ENCODE results near the gene RAET1E. TPM values are rescaled to one million over a fixed set of nuclear protein-coding genes. Genes with fewer than 3 reads are reported as not detected.
"Not testable (repeated sequence)": the region's sequence is repeated elsewhere in the genome, so short reads cannot be mapped to it uniquely, and the experiment has no call there.

RAET1E gene
- total and polyA plus RNA-seq, 4 experiments from 2014 or later: not detected

DNA sequence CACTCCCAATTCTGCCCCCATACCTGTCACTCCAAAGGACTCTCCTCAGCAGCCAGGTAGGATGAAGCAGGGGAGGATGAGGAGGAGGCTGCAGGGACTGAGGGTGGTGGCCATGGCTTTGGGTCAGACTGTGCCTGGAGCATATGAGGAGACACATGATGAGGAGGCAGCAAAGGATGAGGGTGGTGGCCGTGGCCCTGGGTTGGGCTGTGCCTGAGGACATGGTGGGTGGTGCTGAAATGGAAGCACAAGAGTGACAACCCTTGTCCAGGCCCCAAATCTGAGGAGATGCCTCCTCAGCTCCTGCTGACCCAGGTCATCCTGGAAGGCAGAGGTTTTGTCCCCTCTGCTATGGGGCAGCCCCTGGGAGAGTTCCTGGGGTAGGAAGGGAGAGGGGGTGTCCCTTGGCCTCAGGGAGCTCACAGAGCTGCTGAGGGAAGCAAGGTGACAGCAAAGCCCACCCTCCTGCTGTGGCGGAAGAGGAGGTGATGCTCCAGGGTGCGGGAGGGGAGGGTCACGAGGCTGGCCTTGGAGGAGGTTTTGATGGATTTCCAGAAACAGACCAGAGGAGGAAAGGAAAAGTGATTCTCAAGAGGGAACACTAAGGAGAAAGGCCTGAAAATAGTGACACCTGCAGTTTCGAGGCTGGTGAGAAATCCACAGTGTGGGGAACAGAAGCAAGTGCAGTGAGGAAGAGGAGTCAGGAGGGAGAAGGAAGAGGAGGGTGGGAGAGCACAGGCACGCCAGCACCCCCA, 20.4 kb upstream of the RAET1E start:
- no peak overlapping the region for H3K27ac Mint-ChIP-seq
- ChIA-PET POLR2A (ENCODE audit: partially characterized antibody) (no interaction called here), CTCF (ENCODE audit: partially characterized antibody) (no interaction called here)
- Histone ChIP-seq H3K27me3 (ENCODE audit: insufficient read depth, low read length) (peaks cover 6% of the 10 kb centered on the region), H3K4me1 (ENCODE audit: insufficient read depth, low read length) (peaks cover 11% of the 10 kb centered on the region), H3K9me3 (ENCODE audit: control insufficient read depth in 1 of 2, low read length in 2 of 2) (no peaks in the 10 kb centered on the region), H3K4me3 (ENCODE audit: low read length in 2 of 2) (no peak overlapping the region), H3K27ac (ENCODE audit: low read depth, low read length) (no peak overlapping the region), H3K36me3 (ENCODE audit: insufficient read depth, low read length) (no peaks in the 10 kb centered on the region)
- DNase-seq: no peak
- H3K4me3 Mint-ChIP-seq: no peak overlapping the region
- peaks cover 33 to 39% of the 10 kb centered on the region in 2 donors for H3K27me3 Mint-ChIP-seq
- peaks cover 4 to 14% (median 12%) of the 10 kb centered on the region in 4 donors for H3K4me1 Mint-ChIP-seq
- no peaks in the 10 kb centered on the region for H3K36me3 Mint-ChIP-seq
- intact Hi-C loops (cut with micrococcal nuclease): no loop called here
- no peaks in the 10 kb centered on the region for H3K9me3 Mint-ChIP-seq

- H3K36me3 ChIP-seq (ENCODE audit: insufficient read depth, low read length): no peaks in the 10 kb centered on the region
- H3K27ac ChIP-seq (ENCODE audit: low read depth, low read length): no peak overlapping the region
- Mint-ChIP-seq H3K27me3 (peaks cover 27 to 34% of the 10 kb centered on the region in 2 donors), H3K27ac (no peak overlapping the region), H3K4me3 (no peak overlapping the region), H3K4me1 (peaks cover 0 to 7% (median 6%) of the 10 kb centered on the region in 4 donors), H3K9me3 (no peaks in the 10 kb centered on the region), H3K36me3 (no peaks in the 10 kb centered on the region)
- H3K4me1 ChIP-seq (ENCODE audit: insufficient read depth, low read length): peaks cover 5% of the 10 kb centered on the region
- H3K4me3 ChIP-seq (ENCODE audit: low read length in 2 of 2): no peak overlapping the region
- DNase-seq: no peak
- POLR2A ChIA-PET (ENCODE audit: partially characterized antibody): no interaction called here
- intact Hi-C loops (cut with micrococcal nuclease): no loop called here
- no peaks in the 10 kb centered on the region for H3K9me3 ChIP-seq (ENCODE audit: control insufficient read depth in 1 of 2, low read length in 2 of 2)
- H3K27me3 ChIP-seq (ENCODE audit: insufficient read depth, low read length): peaks cover 6% of the 10 kb centered on the region
- CTCF ChIA-PET (ENCODE audit: partially characterized antibody): interaction anchor here (1.4 kb wide), 1 partner anchor 52 kb away, joined by 3 read pairs; no protein-coding TSS in a partner anchor
These were observed 19.8 kb upstream of the RAET1E start for GRCh38 chr6:149917679-149918078.

DNA sequence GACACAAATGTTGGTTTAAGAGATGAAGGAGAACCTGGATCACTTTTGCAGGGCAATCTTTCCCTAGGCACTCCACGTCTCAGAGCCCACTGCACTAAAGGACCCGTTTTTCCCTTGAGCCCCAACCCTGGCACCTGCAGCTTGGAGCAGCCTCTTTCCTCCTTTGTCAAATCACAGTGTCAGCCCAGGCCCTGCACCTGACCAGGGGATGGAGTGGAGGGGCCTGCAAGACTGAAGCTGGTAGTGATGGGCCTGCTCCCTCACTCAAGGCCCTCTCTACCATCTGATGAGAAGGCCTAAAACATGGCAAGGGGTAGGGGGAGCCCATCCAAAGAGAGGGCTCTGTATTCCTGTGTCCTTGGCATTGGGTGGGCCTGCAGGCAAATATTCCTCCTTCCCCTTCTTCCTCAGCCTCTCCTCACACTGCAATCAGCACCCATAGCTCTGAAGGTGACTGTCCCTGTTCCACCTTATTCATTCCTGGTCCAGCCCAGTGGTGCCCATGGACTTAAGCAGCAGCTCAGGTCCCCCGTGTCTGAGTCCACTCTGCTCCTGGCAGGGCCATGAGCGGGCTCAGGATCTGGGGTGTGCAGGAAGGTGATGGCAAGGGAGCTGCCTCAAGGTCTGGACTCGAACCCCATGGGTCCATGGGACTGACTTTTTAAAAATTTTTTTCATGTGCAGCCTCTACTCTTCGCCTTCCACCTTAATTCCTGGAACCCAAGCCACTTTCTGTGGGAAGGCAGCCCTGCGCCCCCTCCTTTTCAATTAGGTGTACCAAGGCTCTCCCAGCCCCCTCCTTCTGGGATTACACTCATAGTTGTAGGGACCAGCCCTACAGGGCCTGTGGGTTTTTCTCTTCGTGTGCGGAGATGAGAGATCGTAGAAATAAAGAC, 18.3 kb upstream of the RAET1E start:
- ChIA-PET POLR2A (ENCODE audit: partially characterized antibody) (no interaction called here), CTCF (ENCODE audit: partially characterized antibody) (interaction anchor here (1.4 kb wide), 1 partner anchor 51 kb away, joined by 3 read pairs; no protein-coding TSS in a partner anchor)
- intact Hi-C loops (cut with micrococcal nuclease): no loop called here

DNA sequence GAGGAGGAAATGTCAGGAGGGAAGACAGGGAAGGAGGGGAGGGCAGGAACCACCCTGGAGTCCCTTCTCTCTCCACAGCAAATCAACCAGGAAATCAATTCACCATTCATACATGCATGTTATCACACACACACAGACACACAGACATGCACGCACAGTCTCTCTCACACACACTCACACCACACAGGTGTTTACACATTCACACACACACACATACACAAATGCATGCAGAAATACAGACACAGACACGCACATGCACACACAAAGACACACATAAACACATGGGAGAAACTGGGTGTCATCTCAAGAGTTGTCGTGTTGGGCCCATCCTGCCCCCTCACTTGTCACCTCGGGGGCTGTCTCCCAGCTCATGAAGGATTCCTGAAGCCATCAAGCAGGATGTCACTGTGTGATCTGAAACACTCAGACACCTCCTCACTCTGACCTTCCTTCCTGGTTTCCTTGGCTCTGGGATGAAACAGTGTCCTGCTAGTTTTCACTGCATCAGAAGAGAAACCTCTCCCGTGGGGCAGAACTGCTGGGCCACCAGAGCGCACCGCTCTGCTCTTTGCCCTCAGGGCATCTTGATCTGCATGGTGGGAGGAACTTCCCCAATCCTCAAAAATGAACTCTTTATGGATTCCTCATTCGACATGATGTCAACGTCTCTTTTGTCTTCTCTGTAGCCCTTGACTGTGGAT, 15.8 kb upstream of the RAET1E start:
- H3K4me3 ChIP-seq (ENCODE audit: low read length in 2 of 2): no peak overlapping the region
- H3K27me3 ChIP-seq (ENCODE audit: insufficient read depth, low read length): no peaks in the 10 kb centered on the region
- Mint-ChIP-seq H3K4me1 (no peaks in the 10 kb centered on the region), H3K4me3 (no peak overlapping the region), H3K36me3 (peaks cover 0 to 4% of the 10 kb centered on the region in 2 donors), H3K9me3 (peaks cover 0 to 8% (median 4%) of the 10 kb centered on the region in 8 donors), H3K27me3 (peaks cover 14 to 22% of the 10 kb centered on the region in 2 donors), H3K27ac (no peak overlapping the region)
- intact Hi-C loops (cut with micrococcal nuclease): no loop called here
- ChIA-PET CTCF (ENCODE audit: partially characterized antibody) (interaction anchor here (0.8 kb wide), 1 partner anchor 11 kb away, joined by 3 read pairs; no protein-coding TSS in a partner anchor), POLR2A (ENCODE audit: partially characterized antibody) (no interaction called here)
- DNase-seq: no peak
- H3K9me3 ChIP-seq (ENCODE audit: control insufficient read depth in 1 of 2, low read length in 2 of 2): no peaks in the 10 kb centered on the region
- H3K27ac ChIP-seq (ENCODE audit: low read depth, low read length): no peak overlapping the region
- no peaks in the 10 kb centered on the region for H3K4me1 ChIP-seq (ENCODE audit: insufficient read depth, low read length)
- H3K36me3 ChIP-seq (ENCODE audit: insufficient read depth, low read length): no peaks in the 10 kb centered on the region

More for the DNA sequence above, 18.3 kb upstream of the RAET1E start:
- Histone ChIP-seq H3K27ac (ENCODE audit: low read depth, low read length) (no peak overlapping the region), H3K9me3 (ENCODE audit: control insufficient read depth in 1 of 2, low read length in 2 of 2) (no peaks in the 10 kb centered on the region), H3K4me3 (ENCODE audit: low read length in 2 of 2) (no peak overlapping the region), H3K27me3 (ENCODE audit: insufficient read depth, low read length) (no peaks in the 10 kb centered on the region), H3K4me1 (ENCODE audit: insufficient read depth, low read length) (no peaks in the 10 kb centered on the region), H3K36me3 (ENCODE audit: insufficient read depth, low read length) (no peaks in the 10 kb centered on the region)
- Mint-ChIP-seq H3K36me3 (no peaks in the 10 kb centered on the region), H3K4me3 (no peak overlapping the region), H3K27me3 (peaks cover 21 to 30% of the 10 kb centered on the region in 2 donors), H3K9me3 (no peaks in the 10 kb centered on the region), H3K27ac (no peak overlapping the region), H3K4me1 (no peaks in the 10 kb centered on the region)
- no peak for DNase-seq

DNA sequence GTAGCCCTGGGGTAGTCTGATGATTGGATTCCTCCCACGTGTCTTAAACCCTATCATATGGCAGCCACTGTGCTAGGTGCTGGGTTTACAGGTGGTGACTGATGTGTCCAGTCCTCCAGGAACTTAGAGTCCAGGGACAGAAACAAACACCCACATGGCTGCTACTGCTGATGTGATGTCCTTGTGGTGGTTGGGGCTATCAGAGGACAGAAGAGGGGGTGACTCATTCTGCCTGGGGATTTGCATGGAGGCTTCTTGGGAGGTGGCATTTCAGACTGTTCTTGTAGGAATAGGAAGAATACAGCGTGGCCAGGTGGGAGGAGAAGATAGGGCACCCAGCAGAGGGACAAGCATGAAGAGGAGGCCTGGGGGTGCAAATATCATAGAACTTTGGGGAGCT, 15.2 kb upstream of the RAET1E start:
- Histone ChIP-seq H3K4me1 (ENCODE audit: insufficient read depth, low read length) (no peaks in the 10 kb centered on the region), H3K27me3 (ENCODE audit: insufficient read depth, low read length) (no peaks in the 10 kb centered on the region), H3K36me3 (ENCODE audit: insufficient read depth, low read length) (no peaks in the 10 kb centered on the region), H3K27ac (ENCODE audit: low read depth, low read length) (no peak overlapping the region), H3K4me3 (ENCODE audit: low read length in 2 of 2) (no peak overlapping the region), H3K9me3 (ENCODE audit: control insufficient read depth in 1 of 2, low read length in 2 of 2) (no peaks in the 10 kb centered on the region)
- ChIA-PET POLR2A (ENCODE audit: partially characterized antibody) (no interaction called here), CTCF (ENCODE audit: partially characterized antibody) (no interaction called here)
- Mint-ChIP-seq H3K9me3 (peaks cover 0 to 12% (median 8%) of the 10 kb centered on the region in 8 donors), H3K27ac (no peak overlapping the region), H3K27me3 (peaks cover 12 to 24% of the 10 kb centered on the region in 2 donors), H3K4me1 (no peaks in the 10 kb centered on the region), H3K36me3 (peaks cover 2 to 4% of the 10 kb centered on the region in 2 donors), H3K4me3 (no peak overlapping the region)
- no peak for DNase-seq
- intact Hi-C loops (cut with micrococcal nuclease): no loop called here

GRCh38 chr6:149912680-149913079, 14.8 kb upstream of the RAET1E start:
- H3K4me3 ChIP-seq (ENCODE audit: low read length in 2 of 2); DNase-seq; H3K27me3 ChIP-seq (ENCODE audit: insufficient read depth, low read length); H3K9me3 ChIP-seq (ENCODE audit: control insufficient read depth in 1 of 2, low read length in 2 of 2); intact Hi-C loops (cut with micrococcal nuclease); H3K27ac ChIP-seq (ENCODE audit: low read depth, low read length); CTCF ChIA-PET (ENCODE audit: partially characterized antibody); H3K36me3 Mint-ChIP-seq; H3K4me1 Mint-ChIP-seq; H3K4me1 ChIP-seq (ENCODE audit: insufficient read depth, low read length); POLR2A ChIA-PET (ENCODE audit: partially characterized antibody); H3K4me3 Mint-ChIP-seq; H3K27ac Mint-ChIP-seq; H3K36me3 ChIP-seq (ENCODE audit: insufficient read depth, low read length): not testable (repeated sequence)
- peaks cover 12 to 26% of the 10 kb centered on the region in 2 donors for H3K27me3 Mint-ChIP-seq
- H3K9me3 Mint-ChIP-seq: peaks cover 0 to 16% (median 12%) of the 10 kb centered on the region in 8 donors

DNA sequence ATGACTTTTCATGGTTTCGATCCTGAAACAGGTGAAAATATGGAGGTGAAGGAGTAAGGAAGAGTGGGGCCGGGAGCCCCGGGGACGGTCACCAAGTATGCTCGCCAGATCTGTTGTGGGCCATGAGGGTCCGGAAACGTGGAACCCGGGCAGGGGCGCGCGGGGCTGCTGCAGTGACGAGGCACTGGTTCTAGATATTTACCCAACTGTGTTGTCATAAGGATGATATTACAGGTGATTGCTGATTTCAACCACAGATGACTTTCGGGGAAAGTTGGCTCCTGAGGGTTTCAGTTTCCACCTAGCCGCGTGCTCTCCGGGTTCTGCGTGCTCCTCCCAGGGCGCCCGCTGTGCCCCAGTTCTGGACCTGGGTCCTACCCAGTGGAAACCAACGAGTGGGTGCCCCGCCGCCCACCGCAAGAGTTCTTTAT, 12.8 kb upstream of the RAET1E start:
- Histone ChIP-seq H3K27me3 (ENCODE audit: insufficient read depth, low read length) (no peaks in the 10 kb centered on the region), H3K27ac (ENCODE audit: low read depth, low read length) (no peak overlapping the region), H3K36me3 (ENCODE audit: insufficient read depth, low read length) (no peaks in the 10 kb centered on the region), H3K9me3 (ENCODE audit: control insufficient read depth in 1 of 2, low read length in 2 of 2) (no peaks in the 10 kb centered on the region), H3K4me1 (ENCODE audit: insufficient read depth, low read length) (no peaks in the 10 kb centered on the region), H3K4me3 (ENCODE audit: low read length in 2 of 2) (no peak overlapping the region)
- Mint-ChIP-seq H3K27ac (no peak overlapping the region), H3K27me3 (peaks cover 13 to 25% of the 10 kb centered on the region in 2 donors), H3K4me3 (no peak overlapping the region), H3K36me3 (peaks cover 4 to 5% of the 10 kb centered on the region in 2 donors), H3K9me3 (peaks cover 0 to 19% (median 13%) of the 10 kb centered on the region in 8 donors), H3K4me1 (no peaks in the 10 kb centered on the region)
- ChIA-PET CTCF (ENCODE audit: partially characterized antibody) (no interaction called here), POLR2A (ENCODE audit: partially characterized antibody) (no interaction called here)
- intact Hi-C loops (cut with micrococcal nuclease): no loop called here
- DNase-seq: no peak
